HL-60 (cell line): Measurements from ENCODE around the gene NINJ2.

Source experiments
- CTCF ChIP-seq: IDR thresholded peaks from one replicate; pipeline ENCODE4 v1.5.1; 2011; ENCODE audit warnings: low read length, control low read depth, inconsistent platforms; ENCODE audit not compliant: insufficient read depth
- GABPA ChIP-seq: IDR thresholded peaks from 2 replicates; pipeline ENCODE4 v1.6.1; 2012; ENCODE audit warnings: low read depth
- POLR2AphosphoS5 ChIP-seq: IDR thresholded peaks from 2 replicates; pipeline ENCODE4 v1.6.1; 2012; ENCODE audit warnings: low read depth
- REST ChIP-seq: IDR thresholded peaks from 2 replicates; pipeline ENCODE4 v1.6.1; 2012; ENCODE audit warnings: low read depth; ENCODE audit not compliant: insufficient replicate concordance

GRCh38 chr12:678747-679712, 15.8 kb upstream of the NINJ2 start:
- no peak for TF ChIP-seq CTCF
- no peak for TF ChIP-seq POLR2AphosphoS5
- no peak for TF ChIP-seq REST
- no peak for TF ChIP-seq GABPA
